HEK293 (cell line): ENCODE data around the gene MTA1.

ENCODE experiments used
- BCL11A ChIP-seq: fragments of 450-650 bp; formaldehyde crosslinking; IDR thresholded peaks from 2 replicates; pipeline ENCODE4 v1.5.1; 2016; ENCODE audit warnings: low read depth, missing biosample characterization, missing genetic modification characterization
- KLF16 ChIP-seq: fragments of 450-650 bp; formaldehyde crosslinking; IDR thresholded peaks from 2 replicates; pipeline ENCODE4 v1.5.1; 2017; ENCODE audit warnings: missing biosample characterization, missing genetic modification characterization
- YY2 ChIP-seq: fragments of 450-650 bp; formaldehyde crosslinking; IDR thresholded peaks from 2 replicates; pipeline ENCODE4 v1.5.1; 2016; ENCODE audit warnings: missing biosample characterization, missing genetic modification characterization
- ZFP41 ChIP-seq: fragments of 450-650 bp; formaldehyde crosslinking; IDR thresholded peaks from 2 replicates; pipeline ENCODE4 v1.5.1; 2016; ENCODE audit warnings: missing biosample characterization, missing genetic modification characterization, borderline replicate concordance
- ZNF133 ChIP-seq: fragments of 450-650 bp; formaldehyde crosslinking; IDR thresholded peaks from 2 replicates; pipeline ENCODE4 v1.5.1; 2016; ENCODE audit warnings: missing biosample characterization, missing genetic modification characterization
- TF ChIP-seq, protein P1 (sequence below): fragments of 450-650 bp; formaldehyde crosslinking; IDR thresholded peaks from 2 replicates; pipeline ENCODE4; 2016; ENCODE audit warnings: missing biosample characterization, missing genetic modification characterization
- TF ChIP-seq, protein P2 (sequence below): fragments of 450-650 bp; formaldehyde crosslinking; IDR thresholded peaks from 2 replicates; pipeline ENCODE4 v1.5.1; 2016; ENCODE audit warnings: missing biosample characterization, missing genetic modification characterization
- TF ChIP-seq, protein P3 (sequence below): fragments of 450-650 bp; formaldehyde crosslinking; IDR thresholded peaks from 2 replicates; pipeline ENCODE4 v1.5.1; 2016; ENCODE audit warnings: missing biosample characterization, missing genetic modification characterization
- TF ChIP-seq, protein P4 (sequence below): fragments of 450-650 bp; formaldehyde crosslinking; IDR thresholded peaks from 2 replicates; pipeline ENCODE4 v1.5.1; 2017; ENCODE audit warnings: missing biosample characterization, missing genetic modification characterization
- TF ChIP-seq, protein P5 (sequence below): fragments of 450-650 bp; formaldehyde crosslinking; IDR thresholded peaks from 2 replicates; pipeline ENCODE4 v1.5.1; 2016; ENCODE audit warnings: missing biosample characterization, missing genetic modification characterization
- TF ChIP-seq, protein P6 (sequence below): IDR thresholded peaks from 2 replicates; pipeline ENCODE4 v1.6.1; 2011; ENCODE audit warnings: mild to moderate bottlenecking, low read depth, low read length, borderline replicate concordance
- TF ChIP-seq, protein P7 (sequence below): fragments of 450-650 bp; formaldehyde crosslinking; IDR thresholded peaks from 2 replicates; pipeline ENCODE4 v1.5.1; 2017; ENCODE audit warnings: missing biosample characterization, missing genetic modification characterization
- TF ChIP-seq, protein P8 (sequence below): fragments of 450-650 bp; formaldehyde crosslinking; IDR thresholded peaks from 2 replicates; pipeline ENCODE4 v1.5.1; 2016; ENCODE audit warnings: missing biosample characterization, missing genetic modification characterization, borderline replicate concordance

DNA sequence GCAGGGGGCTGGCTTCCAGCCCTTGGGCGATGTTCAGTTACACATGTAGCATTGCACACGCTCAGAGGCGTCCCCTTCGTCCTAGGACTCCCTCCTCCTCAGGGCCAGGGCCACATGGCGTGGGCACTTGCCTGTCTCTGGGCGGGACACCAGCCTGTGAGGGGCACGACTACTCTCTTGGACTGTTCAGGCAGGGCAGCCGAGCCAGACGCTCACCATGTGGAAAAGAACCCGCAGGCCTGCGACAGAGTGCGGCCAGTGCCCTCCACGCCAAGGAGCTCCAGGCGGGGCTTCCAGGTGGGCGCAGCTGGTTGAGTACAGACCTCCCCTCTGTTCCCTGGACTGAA, 20.9 kb downstream of the MTA1 start:
- TF ChIP-seq YY2 (no peak), BCL11A (tag by site-specific recombination) (no peak), ZFP41 (tag by site-specific recombination) (no peak), ZNF133 (no peak), KLF16 (tag by site-specific recombination) (no peak)
- TF ChIP-seq, protein P1, sequence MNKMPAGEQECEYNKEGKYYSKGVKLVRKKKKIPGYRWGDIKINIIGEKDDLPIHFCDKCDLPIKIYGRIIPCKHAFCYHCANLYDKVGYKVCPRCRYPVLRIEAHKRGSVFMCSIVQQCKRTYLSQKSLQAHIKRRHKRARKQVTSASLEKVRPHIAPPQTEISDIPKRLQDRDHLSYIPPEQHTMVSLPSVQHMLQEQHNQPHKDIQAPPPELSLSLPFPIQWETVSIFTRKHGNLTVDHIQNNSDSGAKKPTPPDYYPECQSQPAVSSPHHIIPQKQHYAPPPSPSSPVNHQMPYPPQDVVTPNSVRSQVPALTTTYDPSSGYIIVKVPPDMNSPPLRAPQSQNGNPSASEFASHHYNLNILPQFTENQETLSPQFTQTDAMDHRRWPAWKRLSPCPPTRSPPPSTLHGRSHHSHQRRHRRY (tag by site-specific recombination), result no peak
- TF ChIP-seq, protein P2, sequence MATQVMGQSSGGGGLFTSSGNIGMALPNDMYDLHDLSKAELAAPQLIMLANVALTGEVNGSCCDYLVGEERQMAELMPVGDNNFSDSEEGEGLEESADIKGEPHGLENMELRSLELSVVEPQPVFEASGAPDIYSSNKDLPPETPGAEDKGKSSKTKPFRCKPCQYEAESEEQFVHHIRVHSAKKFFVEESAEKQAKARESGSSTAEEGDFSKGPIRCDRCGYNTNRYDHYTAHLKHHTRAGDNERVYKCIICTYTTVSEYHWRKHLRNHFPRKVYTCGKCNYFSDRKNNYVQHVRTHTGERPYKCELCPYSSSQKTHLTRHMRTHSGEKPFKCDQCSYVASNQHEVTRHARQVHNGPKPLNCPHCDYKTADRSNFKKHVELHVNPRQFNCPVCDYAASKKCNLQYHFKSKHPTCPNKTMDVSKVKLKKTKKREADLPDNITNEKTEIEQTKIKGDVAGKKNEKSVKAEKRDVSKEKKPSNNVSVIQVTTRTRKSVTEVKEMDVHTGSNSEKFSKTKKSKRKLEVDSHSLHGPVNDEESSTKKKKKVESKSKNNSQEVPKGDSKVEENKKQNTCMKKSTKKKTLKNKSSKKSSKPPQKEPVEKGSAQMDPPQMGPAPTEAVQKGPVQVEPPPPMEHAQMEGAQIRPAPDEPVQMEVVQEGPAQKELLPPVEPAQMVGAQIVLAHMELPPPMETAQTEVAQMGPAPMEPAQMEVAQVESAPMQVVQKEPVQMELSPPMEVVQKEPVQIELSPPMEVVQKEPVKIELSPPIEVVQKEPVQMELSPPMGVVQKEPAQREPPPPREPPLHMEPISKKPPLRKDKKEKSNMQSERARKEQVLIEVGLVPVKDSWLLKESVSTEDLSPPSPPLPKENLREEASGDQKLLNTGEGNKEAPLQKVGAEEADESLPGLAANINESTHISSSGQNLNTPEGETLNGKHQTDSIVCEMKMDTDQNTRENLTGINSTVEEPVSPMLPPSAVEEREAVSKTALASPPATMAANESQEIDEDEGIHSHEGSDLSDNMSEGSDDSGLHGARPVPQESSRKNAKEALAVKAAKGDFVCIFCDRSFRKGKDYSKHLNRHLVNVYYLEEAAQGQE (tag by site-specific recombination), result no peak
- TF ChIP-seq, protein P3, sequence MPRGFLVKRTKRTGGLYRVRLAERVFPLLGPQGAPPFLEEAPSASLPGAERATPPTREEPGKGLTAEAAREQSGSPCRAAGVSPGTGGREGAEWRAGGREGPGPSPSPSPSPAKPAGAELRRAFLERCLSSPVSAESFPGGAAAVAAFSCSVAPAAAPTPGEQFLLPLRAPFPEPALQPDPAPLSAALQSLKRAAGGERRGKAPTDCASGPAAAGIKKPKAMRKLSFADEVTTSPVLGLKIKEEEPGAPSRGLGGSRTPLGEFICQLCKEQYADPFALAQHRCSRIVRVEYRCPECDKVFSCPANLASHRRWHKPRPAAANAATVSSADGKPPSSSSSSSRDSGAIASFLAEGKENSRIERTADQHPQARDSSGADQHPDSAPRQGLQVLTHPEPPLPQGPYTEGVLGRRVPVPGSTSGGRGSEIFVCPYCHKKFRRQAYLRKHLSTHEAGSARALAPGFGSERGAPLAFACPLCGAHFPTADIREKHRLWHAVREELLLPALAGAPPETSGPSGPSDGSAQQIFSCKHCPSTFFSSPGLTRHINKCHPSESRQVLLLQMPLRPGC (tag by site-specific recombination), result no peak
- TF ChIP-seq, protein P4, sequence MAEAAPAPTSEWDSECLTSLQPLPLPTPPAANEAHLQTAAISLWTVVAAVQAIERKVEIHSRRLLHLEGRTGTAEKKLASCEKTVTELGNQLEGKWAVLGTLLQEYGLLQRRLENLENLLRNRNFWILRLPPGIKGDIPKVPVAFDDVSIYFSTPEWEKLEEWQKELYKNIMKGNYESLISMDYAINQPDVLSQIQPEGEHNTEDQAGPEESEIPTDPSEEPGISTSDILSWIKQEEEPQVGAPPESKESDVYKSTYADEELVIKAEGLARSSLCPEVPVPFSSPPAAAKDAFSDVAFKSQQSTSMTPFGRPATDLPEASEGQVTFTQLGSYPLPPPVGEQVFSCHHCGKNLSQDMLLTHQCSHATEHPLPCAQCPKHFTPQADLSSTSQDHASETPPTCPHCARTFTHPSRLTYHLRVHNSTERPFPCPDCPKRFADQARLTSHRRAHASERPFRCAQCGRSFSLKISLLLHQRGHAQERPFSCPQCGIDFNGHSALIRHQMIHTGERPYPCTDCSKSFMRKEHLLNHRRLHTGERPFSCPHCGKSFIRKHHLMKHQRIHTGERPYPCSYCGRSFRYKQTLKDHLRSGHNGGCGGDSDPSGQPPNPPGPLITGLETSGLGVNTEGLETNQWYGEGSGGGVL (tag by site-specific recombination), result no peak
- TF ChIP-seq, protein P5, sequence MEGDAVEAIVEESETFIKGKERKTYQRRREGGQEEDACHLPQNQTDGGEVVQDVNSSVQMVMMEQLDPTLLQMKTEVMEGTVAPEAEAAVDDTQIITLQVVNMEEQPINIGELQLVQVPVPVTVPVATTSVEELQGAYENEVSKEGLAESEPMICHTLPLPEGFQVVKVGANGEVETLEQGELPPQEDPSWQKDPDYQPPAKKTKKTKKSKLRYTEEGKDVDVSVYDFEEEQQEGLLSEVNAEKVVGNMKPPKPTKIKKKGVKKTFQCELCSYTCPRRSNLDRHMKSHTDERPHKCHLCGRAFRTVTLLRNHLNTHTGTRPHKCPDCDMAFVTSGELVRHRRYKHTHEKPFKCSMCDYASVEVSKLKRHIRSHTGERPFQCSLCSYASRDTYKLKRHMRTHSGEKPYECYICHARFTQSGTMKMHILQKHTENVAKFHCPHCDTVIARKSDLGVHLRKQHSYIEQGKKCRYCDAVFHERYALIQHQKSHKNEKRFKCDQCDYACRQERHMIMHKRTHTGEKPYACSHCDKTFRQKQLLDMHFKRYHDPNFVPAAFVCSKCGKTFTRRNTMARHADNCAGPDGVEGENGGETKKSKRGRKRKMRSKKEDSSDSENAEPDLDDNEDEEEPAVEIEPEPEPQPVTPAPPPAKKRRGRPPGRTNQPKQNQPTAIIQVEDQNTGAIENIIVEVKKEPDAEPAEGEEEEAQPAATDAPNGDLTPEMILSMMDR (tag by site-specific recombination), result no peak
- TF ChIP-seq, protein P6, sequence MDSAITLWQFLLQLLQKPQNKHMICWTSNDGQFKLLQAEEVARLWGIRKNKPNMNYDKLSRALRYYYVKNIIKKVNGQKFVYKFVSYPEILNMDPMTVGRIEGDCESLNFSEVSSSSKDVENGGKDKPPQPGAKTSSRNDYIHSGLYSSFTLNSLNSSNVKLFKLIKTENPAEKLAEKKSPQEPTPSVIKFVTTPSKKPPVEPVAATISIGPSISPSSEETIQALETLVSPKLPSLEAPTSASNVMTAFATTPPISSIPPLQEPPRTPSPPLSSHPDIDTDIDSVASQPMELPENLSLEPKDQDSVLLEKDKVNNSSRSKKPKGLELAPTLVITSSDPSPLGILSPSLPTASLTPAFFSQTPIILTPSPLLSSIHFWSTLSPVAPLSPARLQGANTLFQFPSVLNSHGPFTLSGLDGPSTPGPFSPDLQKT, result no peak
- TF ChIP-seq, protein P7, sequence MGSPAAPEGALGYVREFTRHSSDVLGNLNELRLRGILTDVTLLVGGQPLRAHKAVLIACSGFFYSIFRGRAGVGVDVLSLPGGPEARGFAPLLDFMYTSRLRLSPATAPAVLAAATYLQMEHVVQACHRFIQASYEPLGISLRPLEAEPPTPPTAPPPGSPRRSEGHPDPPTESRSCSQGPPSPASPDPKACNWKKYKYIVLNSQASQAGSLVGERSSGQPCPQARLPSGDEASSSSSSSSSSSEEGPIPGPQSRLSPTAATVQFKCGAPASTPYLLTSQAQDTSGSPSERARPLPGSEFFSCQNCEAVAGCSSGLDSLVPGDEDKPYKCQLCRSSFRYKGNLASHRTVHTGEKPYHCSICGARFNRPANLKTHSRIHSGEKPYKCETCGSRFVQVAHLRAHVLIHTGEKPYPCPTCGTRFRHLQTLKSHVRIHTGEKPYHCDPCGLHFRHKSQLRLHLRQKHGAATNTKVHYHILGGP (tag by site-specific recombination), result no peak
- TF ChIP-seq, protein P8, sequence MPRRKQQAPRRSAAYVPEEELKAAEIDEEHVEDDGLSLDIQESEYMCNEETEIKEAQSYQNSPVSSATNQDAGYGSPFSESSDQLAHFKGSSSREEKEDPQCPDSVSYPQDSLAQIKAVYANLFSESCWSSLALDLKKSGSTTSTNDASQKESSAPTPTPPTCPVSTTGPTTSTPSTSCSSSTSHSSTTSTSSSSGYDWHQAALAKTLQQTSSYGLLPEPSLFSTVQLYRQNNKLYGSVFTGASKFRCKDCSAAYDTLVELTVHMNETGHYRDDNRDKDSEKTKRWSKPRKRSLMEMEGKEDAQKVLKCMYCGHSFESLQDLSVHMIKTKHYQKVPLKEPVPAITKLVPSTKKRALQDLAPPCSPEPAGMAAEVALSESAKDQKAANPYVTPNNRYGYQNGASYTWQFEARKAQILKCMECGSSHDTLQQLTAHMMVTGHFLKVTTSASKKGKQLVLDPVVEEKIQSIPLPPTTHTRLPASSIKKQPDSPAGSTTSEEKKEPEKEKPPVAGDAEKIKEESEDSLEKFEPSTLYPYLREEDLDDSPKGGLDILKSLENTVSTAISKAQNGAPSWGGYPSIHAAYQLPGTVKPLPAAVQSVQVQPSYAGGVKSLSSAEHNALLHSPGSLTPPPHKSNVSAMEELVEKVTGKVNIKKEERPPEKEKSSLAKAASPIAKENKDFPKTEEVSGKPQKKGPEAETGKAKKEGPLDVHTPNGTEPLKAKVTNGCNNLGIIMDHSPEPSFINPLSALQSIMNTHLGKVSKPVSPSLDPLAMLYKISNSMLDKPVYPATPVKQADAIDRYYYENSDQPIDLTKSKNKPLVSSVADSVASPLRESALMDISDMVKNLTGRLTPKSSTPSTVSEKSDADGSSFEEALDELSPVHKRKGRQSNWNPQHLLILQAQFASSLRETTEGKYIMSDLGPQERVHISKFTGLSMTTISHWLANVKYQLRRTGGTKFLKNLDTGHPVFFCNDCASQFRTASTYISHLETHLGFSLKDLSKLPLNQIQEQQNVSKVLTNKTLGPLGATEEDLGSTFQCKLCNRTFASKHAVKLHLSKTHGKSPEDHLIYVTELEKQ (tag by site-specific recombination), result no peak
